Activated effector memory CD4-positive, alpha-beta T cell treated with Interleukin-2 at 50 U/mL for 16 hours (primary cell): ENCODE results near the gene CERCAM.
A peak's percentile ranks its signal among the peaks of the same experiment; 100 is the strongest.
"Not testable (repeated sequence)": the region's sequence is repeated elsewhere in the genome, so short reads cannot be mapped to it uniquely, and the experiment has no call there.

ENCODE experiments used
- DNase-seq: peaks from one replicate; pipeline ENCODE4 v3.0.0-alpha.2; 2020

The CERCAM gene

DNA sequence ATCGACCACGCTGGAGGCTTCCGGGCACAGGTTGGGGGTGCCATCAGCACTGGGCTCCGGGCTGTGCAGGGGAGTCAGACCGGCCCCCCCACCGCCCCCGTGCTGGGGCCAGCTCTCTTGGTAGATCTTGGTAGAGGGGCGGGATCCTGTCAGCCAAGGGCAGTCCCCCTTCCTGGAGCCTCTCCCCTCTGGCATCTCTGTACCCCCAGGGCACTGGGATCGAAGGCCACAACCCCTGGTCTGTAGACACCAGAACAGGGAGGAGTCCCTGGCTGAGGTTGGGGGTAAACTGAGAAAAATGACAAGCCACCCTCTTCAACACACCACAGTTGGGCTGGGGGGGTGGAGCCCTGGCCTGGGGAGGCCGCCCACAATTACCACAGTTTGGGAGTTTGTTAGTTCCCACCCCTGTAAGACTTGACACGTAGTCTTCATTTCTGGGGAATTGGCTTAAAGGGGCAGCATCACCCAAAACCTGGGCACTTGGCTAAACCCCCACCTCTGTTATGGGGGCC is 882 bp downstream of the CERCAM start:
- no peak for DNase-seq

DNA sequence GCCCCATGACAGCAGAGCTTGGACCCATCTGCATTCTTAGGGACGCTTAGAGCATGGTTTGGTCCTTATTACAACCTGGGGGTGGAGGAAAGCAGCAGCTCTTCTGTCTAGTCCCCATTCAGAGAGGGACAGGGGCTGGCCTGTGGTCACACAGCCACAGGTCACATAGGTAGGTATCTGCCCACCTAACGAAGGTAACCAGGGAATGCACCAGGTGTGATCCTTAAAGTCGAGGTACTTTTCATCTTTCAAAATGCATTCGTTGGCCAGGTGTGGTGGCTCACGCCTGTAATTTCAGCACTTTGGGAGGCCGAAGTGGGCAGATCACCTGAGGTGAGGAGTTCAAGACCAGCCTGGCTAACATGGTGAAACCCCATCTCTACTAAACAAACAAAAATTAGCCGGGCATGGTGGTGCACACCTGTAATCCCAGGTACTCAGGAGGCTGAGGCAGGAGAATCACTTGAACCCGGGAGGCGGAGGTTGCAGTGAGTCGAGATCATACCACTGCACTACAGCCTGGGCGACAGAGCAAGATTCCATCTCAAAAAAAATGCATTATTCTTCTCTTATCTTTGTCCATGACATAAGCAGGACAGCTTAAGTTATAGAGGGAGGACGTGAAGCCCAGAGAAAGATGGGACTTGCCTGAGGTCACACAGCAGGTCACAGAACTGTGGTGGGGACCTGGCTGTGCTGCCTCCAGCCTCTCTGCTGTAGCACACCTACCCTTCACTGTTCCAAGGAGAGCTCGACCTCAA is 1.5 kb downstream of the CERCAM start:
- not testable (repeated sequence) for DNase-seq

DNA sequence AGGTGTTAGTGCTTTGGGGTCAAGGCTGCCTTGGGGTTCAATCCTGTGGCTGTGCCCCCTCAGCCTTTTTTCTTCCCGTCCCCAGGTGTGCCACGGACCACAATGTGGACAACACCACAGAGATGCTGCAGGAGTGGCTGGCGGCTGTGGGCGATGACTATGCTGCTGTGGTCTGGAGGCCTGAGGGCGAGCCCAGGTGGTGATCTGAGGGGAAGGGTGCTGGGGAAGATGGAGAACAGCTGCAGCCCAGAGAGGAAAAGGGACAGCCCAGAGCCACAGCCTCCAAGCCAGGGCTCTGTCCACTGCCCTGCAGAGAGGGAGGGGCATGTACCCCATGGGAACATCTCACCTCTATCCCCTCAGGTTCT is 2.1 kb downstream of the CERCAM start:
- no peak for DNase-seq

- DNase-seq = not testable (repeated sequence)
Observed at GRCh38 chr9:128423356-128423755, 2.7 kb downstream of the CERCAM start.

GRCh38 chr9:128424268-128424780 is 3.7 kb downstream of the CERCAM start:
- no peak for DNase-seq

- no peak for DNase-seq
Observed at GRCh38 chr9:128428644-128429512, 8.2 kb downstream of the CERCAM start.

- DNase-seq = no peak
Observed at GRCh38 chr9:128429513-128430086, 8.9 kb downstream of the CERCAM start.

GRCh38 chr9:128431207-128431606 is 10.6 kb downstream of the CERCAM start:
- DNase-seq = no peak

GRCh38 chr9:128434340-128434739 is 13.7 kb downstream of the CERCAM start:
- no peak for DNase-seq

GRCh38 chr9:128435611-128436010 is 15.0 kb downstream of the CERCAM start:
- DNase-seq = no peak

DNA sequence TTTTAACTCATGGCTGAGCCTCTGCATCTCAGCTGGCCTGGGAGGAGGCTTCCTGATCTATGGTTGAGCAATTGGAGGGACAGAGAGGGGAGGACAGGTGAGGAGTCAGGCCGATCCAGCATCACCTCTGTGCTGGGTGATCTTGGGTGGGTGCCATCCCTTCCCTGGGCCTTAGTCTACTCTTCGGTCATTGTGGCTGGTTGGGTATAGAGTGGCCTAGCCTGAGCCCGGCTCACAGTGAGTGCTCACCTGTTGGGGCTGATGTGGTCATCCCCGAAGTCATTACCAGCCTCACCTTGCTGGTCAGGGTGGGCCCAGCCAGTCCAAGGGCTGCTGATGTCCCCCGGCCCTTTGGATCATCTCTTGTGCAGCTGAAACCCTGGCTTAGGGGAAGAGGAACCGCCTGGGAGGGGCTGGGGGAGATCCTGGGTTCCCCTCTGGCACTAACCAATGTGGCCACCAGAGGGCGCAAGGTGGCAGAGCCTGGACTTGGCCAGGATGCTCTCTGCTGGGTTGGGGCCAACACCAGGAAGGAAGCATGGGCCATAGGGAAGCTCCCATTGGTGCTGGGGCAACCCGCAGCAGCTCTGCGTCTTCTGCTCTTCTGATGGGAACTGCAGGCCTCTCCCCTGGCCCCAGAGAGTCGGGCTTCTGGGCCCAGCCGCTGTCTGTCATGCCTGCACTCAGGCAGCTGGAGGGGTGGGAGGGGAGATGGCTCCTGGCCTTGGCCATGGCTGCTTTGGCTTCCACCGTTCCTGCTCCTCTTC is 17.9 kb downstream of the CERCAM start:
- DNase-seq = peak; percentile 64

DNA sequence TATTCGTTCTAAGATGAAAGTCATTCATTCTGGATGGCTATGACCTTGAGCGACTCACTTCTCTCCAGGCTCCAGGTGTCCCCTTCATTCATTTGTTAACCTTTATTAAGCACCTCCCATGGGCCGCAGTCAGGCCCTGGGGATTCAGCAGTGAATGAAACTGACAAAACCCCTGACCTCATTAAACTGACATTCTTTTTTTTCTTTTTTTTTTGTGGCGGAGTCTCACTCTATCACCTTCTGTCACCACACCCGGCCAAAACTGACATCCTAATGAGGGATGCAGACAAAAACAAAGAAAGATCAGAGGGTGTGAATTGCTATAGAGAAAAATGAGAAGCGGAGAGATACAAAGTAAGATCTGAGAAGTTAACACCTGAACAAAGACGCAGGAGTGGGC is 18.6 kb downstream of the CERCAM start:
- no peak for DNase-seq

DNA sequence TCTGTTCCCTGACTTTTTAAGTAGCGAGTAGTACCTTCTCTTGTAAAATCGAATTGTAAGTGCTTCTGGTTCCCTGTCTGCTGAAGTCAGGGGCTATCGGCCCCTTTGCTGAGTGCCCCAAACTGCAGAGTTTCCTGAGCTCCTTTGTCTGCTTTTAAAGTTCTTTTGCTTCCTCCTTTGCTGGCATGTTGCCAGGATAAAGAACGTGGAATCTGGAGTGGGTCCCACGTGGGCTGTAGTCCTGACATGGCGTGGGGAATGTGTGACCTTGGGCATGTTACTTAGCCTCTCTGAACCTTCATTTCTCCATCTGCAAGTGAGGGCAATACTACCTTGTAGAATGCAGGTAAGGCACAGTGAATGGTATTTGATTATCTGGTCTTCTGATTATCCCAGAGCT is 21.5 kb downstream of the CERCAM start:
- no peak for DNase-seq

- DNase-seq = not testable (repeated sequence)
Observed at GRCh38 chr9:128446505-128446904, 25.8 kb downstream of the CERCAM start.

DNA sequence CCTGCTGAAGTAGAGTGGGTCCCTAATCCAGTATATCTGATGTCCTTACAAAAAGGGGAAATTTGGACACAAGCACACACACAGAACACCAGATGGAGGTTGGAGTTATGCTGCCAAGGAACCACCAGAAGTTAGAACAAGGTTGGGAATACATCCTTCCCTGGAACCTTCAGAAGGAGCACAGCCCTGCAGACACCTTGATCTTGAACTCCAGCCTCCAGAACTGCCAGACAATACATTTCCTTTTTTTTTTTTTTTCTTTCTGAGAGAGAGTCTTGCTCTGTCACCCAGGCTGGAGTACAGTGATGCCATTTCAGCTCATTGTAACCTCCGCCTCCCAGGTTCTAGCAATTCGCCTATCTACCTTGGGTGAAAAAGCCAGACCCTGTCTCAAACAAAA is 28.1 kb downstream of the CERCAM start:
- no peak for DNase-seq

DNA sequence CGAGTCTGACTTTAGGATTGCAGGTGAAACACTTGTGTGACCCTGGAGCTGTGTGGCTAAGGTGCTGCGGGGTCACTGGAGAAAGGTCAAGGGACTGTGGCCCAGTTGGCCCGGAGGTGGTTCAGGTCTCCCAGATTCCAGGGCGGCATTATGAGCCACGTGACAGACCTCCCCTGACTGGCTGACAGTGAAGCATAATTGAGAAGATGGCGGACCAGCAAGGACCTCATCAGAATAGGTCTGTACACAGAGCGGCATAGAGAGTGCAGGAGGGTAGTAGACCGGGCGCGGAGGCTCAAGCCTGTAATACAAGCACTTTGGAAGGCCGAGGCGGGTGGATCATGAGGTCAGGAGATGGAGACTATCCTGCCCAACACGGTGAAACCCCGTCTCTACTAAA is 34.3 kb downstream of the CERCAM start:
- no peak for DNase-seq

DNA sequence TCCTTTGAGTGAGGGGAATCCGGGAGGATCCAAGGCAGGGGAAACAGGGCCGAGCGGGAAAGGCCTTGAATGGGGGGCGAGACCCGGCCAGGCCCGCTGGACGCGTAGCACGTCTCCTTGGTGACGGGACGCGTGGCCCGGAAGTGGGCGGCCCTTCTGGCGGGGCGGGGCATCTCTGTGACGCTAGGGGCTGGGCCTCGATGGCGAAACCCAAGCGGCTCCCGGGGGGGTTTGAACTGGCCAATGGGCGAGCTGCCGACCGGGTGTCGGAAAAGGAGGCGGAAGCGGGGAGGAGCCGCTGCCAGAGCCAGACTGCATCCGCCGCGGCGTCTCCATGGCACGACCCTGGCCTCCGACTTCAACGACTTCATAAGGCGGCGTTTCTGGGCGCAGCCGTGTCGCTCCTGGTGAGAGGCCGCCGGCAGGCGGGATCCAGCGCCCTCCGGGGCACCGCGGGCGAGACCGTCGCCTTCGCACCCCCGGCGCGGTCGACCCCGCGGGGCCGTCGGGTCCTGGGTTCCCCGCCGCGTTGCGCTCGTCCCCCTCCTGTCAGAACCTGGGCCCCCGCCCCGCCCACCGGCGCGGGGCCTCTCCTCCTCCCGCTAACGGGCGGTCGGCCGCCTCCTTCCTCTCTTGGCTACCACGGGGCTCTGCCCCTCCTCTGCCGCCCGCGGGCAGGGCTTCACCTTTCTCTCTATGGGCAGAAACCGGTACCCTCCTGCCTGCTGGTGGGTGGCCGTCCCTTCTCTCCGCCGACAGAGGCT is 35.4 kb downstream of the CERCAM start, which contains the start of gene ODF2:
Gene ODF2 (plus strand): TSS at position 158 of the 764 bp plus-strand sequence. CDS start 86 bp downstream, at position 244.
- DNase-seq = peak; percentile 98

DNA sequence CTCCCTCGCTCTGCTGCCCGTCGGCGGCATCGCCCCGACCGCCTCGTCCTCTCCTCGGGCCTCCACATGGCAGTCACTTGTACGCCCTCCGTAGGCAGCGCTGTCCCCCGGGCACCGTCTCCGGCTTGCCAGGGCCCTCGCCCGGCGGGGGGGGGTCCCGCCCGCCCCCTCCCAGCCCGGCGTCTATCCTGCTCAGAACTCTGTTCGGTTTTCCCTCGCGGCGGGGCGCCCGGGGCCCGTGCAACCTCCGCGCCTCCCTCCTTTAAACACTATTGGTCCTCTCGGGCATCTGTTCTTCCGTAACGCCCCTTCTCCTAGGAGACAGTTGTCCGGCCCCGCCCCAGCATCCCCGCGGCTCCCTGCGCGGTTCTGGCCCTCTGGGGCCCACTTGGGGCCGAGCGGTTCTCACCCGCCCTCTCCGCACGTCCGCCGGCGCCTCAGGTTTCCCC is 36.0 kb downstream of the CERCAM start:
- DNase-seq = peak; percentile 59

GRCh38 chr9:128457207-128457606 is 36.5 kb downstream of the CERCAM start:
- no peak for DNase-seq

DNA sequence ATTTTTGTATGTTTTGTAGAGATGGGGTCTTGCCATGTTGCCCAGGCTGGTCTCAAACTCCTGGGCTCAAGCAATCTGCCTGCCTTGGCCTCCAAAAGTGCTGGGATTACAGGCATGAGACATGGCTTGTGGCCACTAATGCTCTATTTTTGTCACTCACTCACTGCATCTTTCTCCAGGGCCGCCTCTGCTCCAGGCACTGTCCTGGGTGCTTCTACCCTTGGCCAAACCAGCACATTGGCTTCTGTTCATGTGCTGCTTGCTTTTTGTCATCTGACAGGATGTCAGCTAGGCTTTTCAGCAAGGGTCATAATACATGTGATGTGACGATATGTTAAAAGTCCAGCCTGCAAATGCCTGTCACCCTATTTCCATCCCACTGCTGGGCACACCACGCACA is 38.4 kb downstream of the CERCAM start:
- no peak for DNase-seq

- DNase-seq = no peak
Observed at GRCh38 chr9:128469070-128469469, 48.4 kb downstream of the CERCAM start.

DNA sequence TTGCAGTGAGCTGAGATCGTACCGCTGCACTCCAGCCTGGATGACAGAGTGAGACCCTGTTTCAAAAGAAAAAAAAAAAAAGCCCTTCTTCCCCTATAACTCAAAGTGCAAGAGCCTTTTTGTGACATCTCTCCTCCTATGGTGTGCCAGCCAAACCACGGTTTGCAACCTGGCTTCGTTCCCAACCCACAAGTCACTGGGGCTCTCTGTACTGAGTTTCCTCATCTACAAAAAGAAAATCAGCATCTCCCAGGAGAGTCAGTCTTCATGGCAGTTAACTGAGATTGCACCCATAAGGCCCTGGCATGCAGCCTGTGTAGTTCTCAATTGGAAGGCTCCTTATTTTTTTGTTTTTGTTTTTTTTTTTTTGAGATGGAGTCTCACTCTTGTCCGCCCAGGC is 49.9 kb downstream of the CERCAM start:
- DNase-seq = no peak
